Uterus (tissue), 4 donors: ENCODE results near the gene TLR2. TPM values are rescaled to one million over a fixed set of nuclear protein-coding genes. Genes with fewer than 3 reads are reported as not detected.

Experiments
- DNase-seq, 2 donors: peaks; one replicate each; pipeline ENCODE4 v3.0.0-alpha.2; 2019 to 2020
- H3K27ac ChIP-seq, 2 donors: fragments of 200-600 bp; sonication (generic); 1 replicate in 1 of 2; 2 replicates in 1 of 2; pipeline ENCODE4 v1.5.1; 2016 to 2018
- H3K27me3 ChIP-seq, 2 donors: fragments of 200-600 bp; sonication (generic); one replicate each; pipeline ENCODE4 v1.5.1; 2018 to 2019; ENCODE audit warnings: control low read depth in 1 of 2
- H3K36me3 ChIP-seq, 2 donors: fragments of 200-600 bp; sonication (generic); one replicate each; pipeline ENCODE4 v1.5.1; 2019; ENCODE audit warnings: control low read depth in 1 of 2
- H3K4me1 ChIP-seq, 2 donors: fragments of 200-600 bp; sonication (generic); one replicate each; pipeline ENCODE4 v1.5.1; 2018 to 2019; ENCODE audit warnings: control low read depth in 1 of 2
- H3K4me3 ChIP-seq, 2 donors: fragments of 200-600 bp; sonication (generic); 1 replicate in 1 of 2; 2 replicates in 1 of 2; pipeline ENCODE4 v1.5.1; 2018 to 2019; ENCODE audit warnings: mild to moderate bottlenecking in 1 of 2
- H3K9me3 ChIP-seq, 2 donors: fragments of 200-600 bp; sonication (generic); one replicate each; pipeline ENCODE4 v1.5.1; 2019; ENCODE audit warnings: control low read depth in 1 of 2
- CTCF ChIP-seq, 4 experiments: fragments of 200-600 bp in 2 of 4; fragments of 450-650 bp in 2 of 4; sonication (generic) in 2 of 4; IDR thresholded peaks; one replicate each; pipeline ENCODE4 v1.5.1; 2016 to 2019; ENCODE audit warnings: antibody characterized with exemption in 4 of 4, mild to moderate bottlenecking in 2 of 4, moderate library complexity in 1 of 4
- POLR2A ChIP-seq, 2 donors: fragments of 450-650 bp; IDR thresholded peaks; one replicate each; pipeline ENCODE4 v1.6.1; 2016; ENCODE audit warnings: antibody characterized with exemption in 2 of 2, mild to moderate bottlenecking in 1 of 2, moderate library complexity in 1 of 2
- intact Hi-C: fragments of 100-400 bp; cut with DNase I; formaldehyde crosslinking; loops from one replicate; pipeline ENCODE4 v1.15.1; 2023; ENCODE audit warnings: low total_unique reads
- total RNA-seq, 4 donors: library from RNA; depleted of rRNA in 3 of 4; stranded (reverse); fragments of >200 nt in 3 of 4; gene quantifications; one replicate each; pipeline versions ENCODE4 v1.1.0 to v1.2.4, GENCODE V29; 2014 to 2023
- donor health status: DM: yes; HTN: yes; CAD: no.

TLR2 gene
- 10 to 100 TPM in 2 of 4 donors, 1 to 10 TPM in 2; 1.3 to 19.1 (median 9.9) TPM for total RNA-seq

- intact Hi-C loops, result no loop called here
- Histone ChIP-seq H3K9me3 (no peaks in the 10 kb centered on the region), H3K4me3 (peak within 1 kb of the TSS; percentile 32 to 35), H3K27ac (no peak within 1 kb of the TSS), H3K4me1 (no peaks in the 10 kb centered on the region), H3K27me3 (peaks cover 0 to 11% of the 10 kb centered on the region in 2 donors), H3K36me3 (no peaks in the 10 kb centered on the region)
- DNase-seq, result peak; percentile 30 to 40
- TF ChIP-seq POLR2A (IDR thresholded peaks at IDR 0.05), result no peak
- no peak for TF ChIP-seq CTCF (IDR thresholded peaks at IDR 0.05)
Measured at GRCh38 chr4:153684182-153684970, at the start of gene TLR2. Gene TLR2 (plus strand): TSS chr4:153684280. CDS start chr4:153702908, 18,628 bp downstream.

- intact Hi-C loops, result no loop called here
- Histone ChIP-seq H3K36me3 (no peaks in the 10 kb centered on the region), H3K4me3 (no peak overlapping the region), H3K4me1 (no peaks in the 10 kb centered on the region), H3K27me3 (no peaks in the 10 kb centered on the region), H3K9me3 (no peaks in the 10 kb centered on the region), H3K27ac (no peak overlapping the region)
- TF ChIP-seq POLR2A (IDR thresholded peaks at IDR 0.05), result no peak
- TF ChIP-seq CTCF (IDR thresholded peaks at IDR 0.05), result peak in 3 of 4 experiments; percentile 10 to 40 (median 26)
- DNase-seq, result no peak
Measured at GRCh38 chr4:153634738-153635353, 49.2 kb upstream of the TLR2 start.

GRCh38 chr4:153635846-153636245, 48.2 kb upstream of the TLR2 start:
- TF ChIP-seq CTCF (IDR thresholded peaks at IDR 0.05) (no peak), POLR2A (IDR thresholded peaks at IDR 0.05) (no peak)
- no peaks in the 10 kb centered on the region for H3K36me3 ChIP-seq
- H3K4me1 ChIP-seq, result no peaks in the 10 kb centered on the region
- no peak for DNase-seq
- H3K27me3 ChIP-seq, result no peaks in the 10 kb centered on the region
- intact Hi-C loops, result no loop called here
- H3K9me3 ChIP-seq, result no peaks in the 10 kb centered on the region
- H3K4me3 ChIP-seq, result no peak overlapping the region
- no peak overlapping the region for H3K27ac ChIP-seq

- Histone ChIP-seq H3K36me3 (no peaks in the 10 kb centered on the region), H3K9me3 (no peaks in the 10 kb centered on the region), H3K27ac (no peak overlapping the region), H3K4me1 (no peaks in the 10 kb centered on the region), H3K27me3 (no peaks in the 10 kb centered on the region), H3K4me3 (no peak overlapping the region)
- TF ChIP-seq POLR2A (IDR thresholded peaks at IDR 0.05) (no peak), CTCF (IDR thresholded peaks at IDR 0.05) (no peak)
- DNase-seq, result no peak
- intact Hi-C loops, result no loop called here
Measured at GRCh38 chr4:153637201-153637600, 46.9 kb upstream of the TLR2 start.

- H3K36me3 ChIP-seq, result no peaks in the 10 kb centered on the region
- no peak overlapping the region for H3K27ac ChIP-seq
- no peaks in the 10 kb centered on the region for H3K9me3 ChIP-seq
- H3K4me1 ChIP-seq, result no peaks in the 10 kb centered on the region
- TF ChIP-seq POLR2A (IDR thresholded peaks at IDR 0.05) (no peak), CTCF (IDR thresholded peaks at IDR 0.05) (no peak)
- no peak for DNase-seq
- H3K4me3 ChIP-seq, result no peak overlapping the region
- intact Hi-C loops, result no loop called here
- no peaks in the 10 kb centered on the region for H3K27me3 ChIP-seq
Measured at GRCh38 chr4:153638011-153638410, 46.1 kb upstream of the TLR2 start.
